Left lobe of liver (tissue), 2 donors: ENCODE results near the gene CFAP54. TPM values are rescaled to one million over a fixed set of nuclear protein-coding genes. Genes with fewer than 3 reads are reported as not detected.
A peak's percentile ranks its signal among the peaks of the same experiment; 100 is the strongest.
"Not testable (repeated sequence)": the region's sequence is repeated elsewhere in the genome, so short reads cannot be mapped to it uniquely, and the experiment has no call there.

Source experiments
- ATAC-seq: fragments of 200-7000 bp; cut with Tn5 transposase; one replicate; pipeline ENCODE4 v1.9.1; 2020; ENCODE audit warnings: mild to moderate bottlenecking, moderate library complexity
- DNase-seq: peaks from one replicate; pipeline ENCODE4 v3.0.0-alpha.2; 2020; ENCODE audit warnings: low spot score
- total RNA-seq: library from RNA; stranded (reverse); gene quantifications from one replicate; pipeline ENCODE4 v1.2.1, GENCODE V29; 2021
- donor health status: DM: no; HTN: no; CAD: no; lungs with moderate emphysema.
- donor health status: DM: no; HTN: yes; CAD: no.

CFAP54 gene, protein sequence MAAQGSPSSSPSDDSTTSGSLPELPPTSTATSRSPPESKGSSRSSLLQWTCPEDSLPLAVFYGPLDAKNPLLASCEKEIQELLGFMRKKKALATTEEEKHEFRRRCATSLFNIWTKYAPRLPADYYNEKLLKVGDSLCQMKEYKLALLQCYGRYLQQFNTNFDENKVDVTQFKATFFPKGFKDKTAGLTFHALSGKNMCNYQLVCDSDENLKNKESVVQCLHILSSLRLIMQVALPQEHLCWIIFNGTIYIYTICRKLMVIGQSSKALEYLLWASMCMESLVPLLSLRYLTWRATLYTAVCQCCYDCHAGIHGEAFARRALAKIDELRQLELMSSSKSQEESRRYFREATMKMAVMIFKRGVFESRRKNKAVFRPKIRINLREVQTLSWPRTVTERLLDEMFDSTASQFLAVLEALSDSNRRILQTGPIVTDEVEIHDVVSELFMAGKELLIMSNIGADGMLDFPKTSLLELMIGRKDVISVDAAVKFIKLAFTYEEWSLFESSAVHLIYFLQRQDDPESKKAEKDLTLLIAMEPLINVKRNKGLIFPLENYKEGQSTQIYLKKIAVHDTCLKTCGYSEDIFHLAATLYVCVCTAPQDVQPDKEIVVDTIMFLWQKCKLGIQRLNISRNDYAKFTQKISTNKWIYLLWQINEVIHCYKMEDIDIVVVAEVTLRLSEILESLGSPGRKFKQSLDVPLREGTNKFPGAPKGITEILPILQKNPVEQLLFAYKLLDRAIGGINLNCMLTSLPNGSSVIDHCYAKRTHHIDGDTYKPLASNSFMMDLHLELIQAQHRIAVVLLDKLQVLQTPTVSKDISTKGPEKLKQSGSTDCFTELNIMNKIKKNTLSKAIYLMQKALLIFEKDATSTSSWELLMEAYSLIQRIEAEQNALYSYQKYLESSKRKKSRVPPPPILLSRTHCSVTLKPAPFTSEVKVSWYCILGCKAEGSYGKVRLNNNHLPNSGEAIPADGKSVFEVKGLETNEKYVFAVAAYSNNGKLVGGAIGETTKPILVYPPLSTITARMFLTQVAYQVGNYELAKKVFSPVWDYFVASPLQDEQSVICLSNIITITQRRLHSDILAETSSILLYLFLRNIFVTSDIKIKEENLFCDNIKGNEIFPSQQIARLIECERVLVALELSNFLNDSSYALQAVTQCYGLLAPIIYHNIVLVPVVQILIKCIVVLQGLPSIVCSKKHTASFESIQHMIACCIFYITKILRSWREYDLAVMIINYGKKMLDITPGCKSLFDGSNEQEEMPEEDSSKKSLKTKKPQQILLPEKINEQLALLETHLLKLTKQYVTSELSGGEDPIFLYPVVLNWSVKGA (N-terminal part only)
- total RNA-seq, result 0.13 TPM

DNA sequence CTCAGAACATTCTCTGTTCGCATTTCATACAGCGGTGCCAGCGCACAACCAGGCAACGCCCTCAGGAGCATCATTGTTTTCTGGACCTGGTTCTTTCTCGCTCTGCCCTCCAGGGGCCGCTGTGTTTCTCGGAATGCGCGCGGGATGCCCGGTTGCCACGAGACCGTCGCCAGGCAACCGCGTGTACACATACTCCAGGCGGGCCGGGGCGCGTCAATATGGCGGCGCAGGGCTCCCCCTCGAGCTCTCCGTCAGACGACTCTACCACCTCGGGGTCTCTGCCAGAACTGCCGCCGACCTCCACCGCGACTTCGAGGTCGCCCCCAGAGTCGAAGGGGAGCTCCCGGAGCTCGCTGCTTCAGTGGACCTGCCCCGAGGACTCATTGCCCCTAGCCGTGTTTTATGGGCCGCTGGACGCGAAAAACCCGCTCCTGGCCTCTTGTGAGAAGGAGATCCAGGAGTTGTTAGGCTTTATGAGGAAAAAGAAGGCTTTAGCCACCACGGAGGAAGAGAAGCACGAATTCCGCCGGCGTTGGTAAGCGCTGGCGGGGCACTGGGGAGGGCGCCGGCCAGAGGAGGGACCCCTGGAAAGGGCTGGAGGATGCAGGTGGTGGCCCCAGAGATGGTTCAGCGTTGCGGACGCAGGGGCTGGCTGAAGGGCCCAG, at the start of gene CFAP54:
Gene CFAP54, plus strand, starts transcription at position 186 of the 665 bp plus-strand sequence. Its CDS starts 33 bp downstream, at position 219.
- ATAC-seq, result peak; percentile 100
- DNase-seq, result peak; percentile 85

DNA sequence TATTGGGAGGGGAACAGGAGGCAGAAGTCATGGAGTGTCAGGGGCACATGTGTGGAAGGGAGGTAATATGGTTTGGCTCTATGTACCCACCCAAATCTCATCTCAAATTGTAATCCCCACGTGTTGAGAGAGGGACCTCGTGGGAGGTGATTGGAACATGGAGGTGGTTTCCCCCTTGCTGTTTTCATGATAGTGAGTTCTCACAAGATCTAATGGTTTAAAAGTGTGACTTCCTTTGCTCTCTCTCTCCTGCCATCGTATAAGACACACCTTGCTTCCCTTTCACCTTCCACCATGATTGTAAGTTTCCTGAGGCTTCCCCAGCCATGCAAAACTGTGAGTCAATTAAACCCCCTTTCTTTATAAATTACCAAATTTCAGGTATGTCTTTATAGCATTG, 47.6 kb upstream of the CFAP54 start:
- DNase-seq, result no peak
- no peak for ATAC-seq

GRCh38 chr12:96442906-96443305, 46.5 kb upstream of the CFAP54 start:
- DNase-seq (no peak), ATAC-seq (no peak)

DNA sequence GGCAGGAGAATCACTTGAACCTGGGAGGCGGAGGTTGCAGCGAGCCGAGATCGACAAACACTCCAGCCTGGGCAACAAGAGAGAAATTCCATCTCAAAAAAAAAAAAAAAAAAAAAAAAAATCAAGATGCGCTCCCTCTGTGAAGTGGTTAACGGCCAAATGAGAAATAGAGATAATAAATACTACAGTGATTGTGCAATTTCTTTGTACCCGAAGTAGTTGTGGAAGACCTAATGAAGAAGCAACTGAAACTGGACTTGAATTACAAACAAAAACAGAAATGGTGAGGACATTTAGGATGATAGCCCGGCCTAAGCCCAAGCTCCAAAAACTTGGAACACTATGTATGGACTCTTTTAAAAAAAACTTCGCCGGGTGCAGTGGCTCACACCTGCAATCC, 45.0 kb upstream of the CFAP54 start:
- DNase-seq (no peak), ATAC-seq (no peak)

DNA sequence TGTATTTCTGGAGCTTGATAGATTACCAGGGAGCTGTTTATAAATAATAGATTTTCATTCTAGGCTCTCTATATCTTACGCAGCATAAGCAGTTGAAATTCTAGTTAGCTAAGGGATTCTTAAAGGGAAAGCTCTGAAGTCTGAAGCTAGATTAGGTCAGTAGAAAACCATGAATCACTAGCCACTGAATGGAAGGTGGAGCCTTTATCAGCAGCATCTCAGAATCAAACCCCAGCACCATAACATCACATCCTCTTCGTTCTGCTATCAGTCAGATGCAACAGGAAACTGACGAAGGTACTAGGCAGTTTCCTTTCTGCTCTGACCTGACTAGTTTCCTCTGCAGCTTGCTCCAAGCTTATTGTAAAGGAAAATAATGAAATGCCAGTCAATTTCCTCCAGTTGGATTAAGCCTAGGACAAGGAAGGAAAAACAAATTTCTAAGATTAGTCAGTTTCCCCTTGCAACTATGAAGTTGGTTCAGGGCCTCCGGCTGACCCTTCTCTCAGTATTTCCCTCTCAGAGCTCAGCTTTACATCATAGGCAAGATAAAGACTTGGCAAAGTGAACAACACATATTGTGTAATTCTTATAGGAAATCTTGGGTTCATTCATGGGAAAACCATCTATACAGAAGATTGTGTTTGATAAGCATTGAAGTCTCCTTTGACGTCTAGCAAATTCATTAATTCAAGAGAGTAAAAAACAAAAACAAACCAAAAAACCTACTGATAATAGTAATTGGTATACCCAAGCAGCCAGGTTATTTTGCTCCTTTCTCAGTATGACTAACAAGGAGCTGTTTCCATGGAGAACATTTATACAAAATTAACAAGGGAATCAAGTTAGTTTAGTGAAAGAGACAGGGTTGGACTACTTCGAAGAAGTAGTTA, 43.4 kb upstream of the CFAP54 start:
- ATAC-seq (peak; percentile 73), DNase-seq (no peak)

GRCh38 chr12:96447256-96447655, 42.1 kb upstream of the CFAP54 start:
- ATAC-seq (no peak), DNase-seq (no peak)

GRCh38 chr12:96448300-96448699, 41.1 kb upstream of the CFAP54 start:
- no peak for ATAC-seq
- DNase-seq, result no peak

- no peak for DNase-seq
- no peak for ATAC-seq
Observed at GRCh38 chr12:96452261-96452922, 37.0 kb upstream of the CFAP54 start.

GRCh38 chr12:96454396-96454795, 35.0 kb upstream of the CFAP54 start:
- ATAC-seq (no peak), DNase-seq (no peak)

GRCh38 chr12:96456265-96456974, 33.0 kb upstream of the CFAP54 start:
- ATAC-seq (no peak), DNase-seq (no peak)

DNA sequence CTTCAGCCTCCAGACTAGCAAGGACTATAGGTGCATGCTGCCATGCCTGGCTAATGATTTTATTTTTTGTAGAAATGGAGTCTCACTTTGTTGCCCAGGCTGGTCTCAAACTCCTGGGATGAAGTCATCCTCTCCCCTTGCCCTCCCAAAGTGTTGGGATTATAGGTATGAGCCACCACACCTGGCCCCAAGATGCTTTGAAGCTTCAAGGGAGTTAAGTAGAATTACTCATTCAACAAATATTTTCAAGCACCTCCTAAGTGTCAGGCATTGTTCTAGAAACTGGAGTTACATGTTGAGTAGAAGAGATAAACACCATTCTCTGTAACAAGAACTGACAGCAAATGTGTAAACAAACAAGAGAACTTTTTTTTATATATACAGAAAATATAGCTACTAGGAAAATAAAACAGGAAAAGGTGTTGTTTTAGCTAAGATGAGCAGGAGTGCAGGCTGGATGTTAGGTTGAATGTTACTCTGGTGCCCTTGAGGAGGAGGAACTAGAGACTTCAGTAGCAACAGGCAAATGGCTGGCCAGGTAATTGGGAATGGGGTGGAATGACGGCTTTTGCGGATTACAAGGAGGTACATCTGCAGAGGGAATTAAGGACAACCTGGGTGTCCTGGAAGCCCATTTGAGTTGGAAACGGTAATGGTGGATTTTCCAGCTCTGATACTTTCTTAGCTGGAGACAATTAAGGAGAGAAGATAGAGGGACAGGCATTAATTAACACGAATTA, 32.0 kb upstream of the CFAP54 start:
- no peak for ATAC-seq
- no peak for DNase-seq

DNA sequence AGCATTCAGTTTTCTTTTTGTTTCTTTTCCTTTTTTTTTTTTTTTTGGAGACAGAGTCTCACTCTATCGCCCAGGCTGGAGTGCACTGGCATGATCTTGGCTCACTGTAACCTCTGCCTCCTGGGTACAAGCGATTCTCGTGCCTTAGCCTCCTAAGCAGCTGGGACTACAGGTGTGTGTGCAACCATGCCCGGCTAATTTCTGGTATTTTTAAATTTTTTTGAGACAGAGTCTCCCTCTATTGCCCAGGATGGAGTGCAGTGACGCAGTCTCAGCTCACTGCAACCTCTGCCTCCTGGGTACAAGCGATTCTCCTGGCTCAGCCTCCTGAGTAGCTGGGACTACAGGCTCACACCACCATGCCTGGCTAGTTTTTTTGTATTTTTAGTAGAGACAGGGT, 30.1 kb upstream of the CFAP54 start:
- ATAC-seq, DNase-seq: not testable (repeated sequence)

DNA sequence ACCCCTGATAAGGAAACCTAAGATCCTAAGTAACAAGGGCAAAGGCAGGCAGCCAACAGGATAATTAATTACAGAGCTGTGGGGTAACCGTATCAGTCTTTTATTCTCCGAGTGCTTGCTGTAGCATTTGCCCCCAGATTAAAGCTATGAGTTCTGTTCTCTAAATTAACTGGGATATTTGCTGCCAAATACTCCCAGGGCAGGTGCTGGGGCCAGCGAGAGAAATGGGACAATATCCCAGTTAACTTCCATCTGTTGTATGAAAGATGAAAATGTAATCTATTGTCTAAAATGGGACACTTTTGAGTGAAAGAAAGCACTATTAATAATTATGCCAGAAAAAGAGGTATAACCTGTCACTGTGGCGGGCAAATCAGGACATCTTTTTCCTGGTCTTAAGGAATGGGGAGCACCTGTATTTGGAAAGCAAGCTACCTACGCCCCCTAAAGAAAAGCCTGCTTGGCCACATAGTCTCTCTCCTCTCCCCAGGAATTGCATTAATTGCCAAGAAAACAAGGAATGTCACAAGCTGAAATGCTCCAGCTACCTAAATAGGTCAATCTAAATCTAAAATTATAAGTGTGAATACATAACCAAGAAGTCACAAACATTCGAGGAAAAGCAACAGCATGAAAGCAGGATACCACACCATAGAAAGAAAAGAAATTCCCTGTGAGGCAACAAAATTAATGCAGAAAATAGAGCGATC, 26.7 kb upstream of the CFAP54 start:
- ATAC-seq (no peak), DNase-seq (no peak)

DNA sequence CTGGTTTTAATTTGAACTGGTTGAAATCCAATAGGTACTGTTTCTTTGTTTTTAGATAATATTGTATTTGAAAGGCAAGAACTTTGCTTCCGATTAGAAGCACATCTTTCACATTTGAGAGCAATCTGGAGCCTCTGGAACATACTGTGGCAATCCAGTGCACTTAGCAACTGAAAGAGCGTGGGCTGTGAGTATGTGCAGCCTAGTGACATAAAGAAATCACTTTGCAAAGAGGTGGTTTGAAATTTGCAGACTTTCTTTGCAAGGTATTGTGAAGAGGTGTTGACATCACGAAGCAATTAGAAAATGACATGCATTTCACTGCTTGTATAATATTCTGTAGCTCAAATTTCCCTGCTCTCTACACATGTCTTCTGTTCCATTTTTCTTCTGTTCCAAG, 23.5 kb upstream of the CFAP54 start:
- no peak for ATAC-seq
- no peak for DNase-seq

- no peak for ATAC-seq
- DNase-seq, result no peak
Observed at GRCh38 chr12:96466939-96467751, 22.2 kb upstream of the CFAP54 start.
